ENCODE measurements around the gene HOXB3.

The HOXB3 gene

DNA sequence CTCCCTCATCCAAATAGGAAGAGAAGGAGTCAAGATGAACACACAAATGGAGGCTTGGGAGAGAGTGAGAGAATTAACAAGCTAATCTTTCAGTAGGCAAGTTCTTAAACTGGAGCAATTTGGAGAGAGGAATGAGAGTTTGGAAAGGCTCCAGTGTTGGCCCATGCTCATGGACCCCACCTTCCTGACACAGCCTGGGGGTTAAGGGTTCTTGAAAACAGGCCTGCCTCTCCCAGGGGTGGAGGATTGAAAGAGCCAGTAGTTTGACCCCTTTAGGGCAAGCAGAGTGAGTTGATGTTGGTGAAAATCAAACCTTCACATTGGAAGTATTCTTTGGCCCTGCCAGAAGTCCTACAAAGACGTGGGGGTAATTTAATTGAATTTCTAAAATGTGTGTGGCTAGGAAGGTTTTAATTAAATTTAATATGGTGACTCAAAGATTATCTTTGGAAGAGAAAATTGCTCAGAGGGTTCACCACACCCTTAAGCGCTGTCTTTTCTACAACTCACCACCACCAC, 5.8 kb downstream of the HOXB3 start:
- no peak for TF ChIP-seq CTCF (IDR thresholded peaks at IDR 0.05; ENCODE audit: low read depth, low read length, missing control alignments)
- in situ Hi-C loops (cut with HindIII; ENCODE audit: low sequenced_read_pairs) = no loop called here
- DNase-seq (ENCODE audit: low read depth) = no peak
- H3K4me3 ChIP-seq (ENCODE audit: low read depth, low read length) = peak overlapping the region; percentile 50

GRCh38 chr17:48583708-48584222, 6.3 kb downstream of the HOXB3 start:
- no peak for DNase-seq (ENCODE audit: low read depth)
- in situ Hi-C loops (cut with HindIII; ENCODE audit: low sequenced_read_pairs) = no loop called here
- no peak overlapping the region for H3K4me3 ChIP-seq (ENCODE audit: low read depth, low read length)
- TF ChIP-seq CTCF (IDR thresholded peaks at IDR 0.05; ENCODE audit: low read depth, low read length, missing control alignments) = no peak

DNA sequence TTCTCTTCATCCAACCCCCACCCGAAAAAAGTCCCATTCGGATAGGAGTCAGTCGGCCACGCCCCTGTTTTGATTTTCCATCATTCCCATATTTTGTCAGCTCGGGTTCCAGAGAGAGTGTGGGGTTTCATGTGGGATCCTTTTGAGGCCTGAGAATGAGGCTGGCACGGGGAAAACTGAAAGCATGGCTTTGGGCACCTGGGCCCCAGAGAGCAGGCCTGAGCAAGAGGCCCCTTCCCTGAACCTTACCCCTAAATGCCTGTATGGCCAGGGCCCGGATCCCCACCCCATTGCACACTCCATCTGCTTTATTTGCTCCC, 7.3 kb downstream of the HOXB3 start:
- in situ Hi-C loops (cut with HindIII; ENCODE audit: low sequenced_read_pairs) = no loop called here
- TF ChIP-seq CTCF (IDR thresholded peaks at IDR 0.05; ENCODE audit: low read depth, low read length, missing control alignments) = no peak
- no peak for DNase-seq (ENCODE audit: low read depth)
- peak overlapping the region; percentile 82 for H3K4me3 ChIP-seq (ENCODE audit: low read depth, low read length)

DNA sequence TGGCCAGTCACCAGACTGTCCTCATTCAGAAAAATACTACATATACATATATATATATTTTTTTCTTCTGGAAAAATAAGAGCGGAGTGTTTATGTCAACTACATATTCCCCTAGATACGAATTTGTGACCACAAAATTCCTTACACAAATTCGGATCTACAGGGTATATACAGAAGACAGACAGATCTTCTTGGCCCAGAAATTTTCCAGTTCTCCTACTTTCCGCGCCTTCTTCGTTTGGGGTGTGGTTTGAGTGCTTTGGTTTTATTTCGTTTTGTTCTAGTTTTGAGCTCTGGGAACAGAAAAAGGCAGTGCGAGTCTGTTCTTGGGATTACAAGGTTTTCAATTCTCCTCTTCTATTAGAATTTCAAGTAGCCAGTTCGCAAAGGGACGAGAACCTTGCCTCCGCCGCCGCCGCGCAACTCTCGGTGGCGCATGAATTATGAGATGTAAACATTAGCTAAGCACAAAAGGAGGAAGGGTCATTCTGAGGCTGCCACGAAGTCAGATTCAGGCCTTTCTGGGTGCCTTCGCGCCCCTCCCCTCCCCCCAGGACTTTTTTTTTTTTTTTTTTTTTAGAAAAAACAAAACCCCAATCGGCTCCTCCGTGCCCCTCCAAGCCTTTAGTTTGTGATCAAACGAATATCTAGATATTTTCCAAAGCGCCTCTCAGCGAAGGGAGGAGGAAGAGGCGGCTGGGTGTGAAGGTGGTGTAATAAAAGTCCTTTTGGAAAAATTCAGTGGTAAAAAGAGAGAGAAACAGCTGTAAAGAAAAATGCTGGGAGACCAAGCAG, 10.1 kb downstream of the HOXB3 start:
- H3K4me3 ChIP-seq (ENCODE audit: low read depth, low read length) = peak overlapping the region; percentile 82

GRCh38 chr17:48579471-48579759, 10.6 kb downstream of the HOXB3 start:
- TF ChIP-seq CTCF (IDR thresholded peaks at IDR 0.05; ENCODE audit: low read depth, low read length, missing control alignments) = no peak
- peak overlapping the region; percentile 82 for H3K4me3 ChIP-seq (ENCODE audit: low read depth, low read length)
- in situ Hi-C loops (cut with HindIII; ENCODE audit: low sequenced_read_pairs) = no loop called here
- no peak for DNase-seq (ENCODE audit: low read depth)

More for the DNA sequence above, 10.1 kb downstream of the HOXB3 start:
- TF ChIP-seq CTCF (IDR thresholded peaks at IDR 0.05; ENCODE audit: low read depth, low read length, missing control alignments) = no peak
- no peak for DNase-seq (ENCODE audit: low read depth)
- in situ Hi-C loops (cut with HindIII; ENCODE audit: low sequenced_read_pairs) = no loop called here

- in situ Hi-C loops (cut with HindIII; ENCODE audit: low sequenced_read_pairs) = no loop called here
- no peak for DNase-seq (ENCODE audit: low read depth)
- H3K4me3 ChIP-seq (ENCODE audit: low read depth, low read length) = peak overlapping the region; percentile 82
- no peak for TF ChIP-seq CTCF (IDR thresholded peaks at IDR 0.05; ENCODE audit: low read depth, low read length, missing control alignments)
Measured at GRCh38 chr17:48578616-48579470, 11.2 kb downstream of the HOXB3 start.

All from astrocyte of the cerebellum (primary cell).